ENCODE measurements around the gene RPA1. TPM values are rescaled to one million over a fixed set of nuclear protein-coding genes. Genes with fewer than 3 reads are reported as not detected.

Gene RPA1
- total RNA-seq, 1 experiment from 2014 or later = 201 TPM

DNA sequence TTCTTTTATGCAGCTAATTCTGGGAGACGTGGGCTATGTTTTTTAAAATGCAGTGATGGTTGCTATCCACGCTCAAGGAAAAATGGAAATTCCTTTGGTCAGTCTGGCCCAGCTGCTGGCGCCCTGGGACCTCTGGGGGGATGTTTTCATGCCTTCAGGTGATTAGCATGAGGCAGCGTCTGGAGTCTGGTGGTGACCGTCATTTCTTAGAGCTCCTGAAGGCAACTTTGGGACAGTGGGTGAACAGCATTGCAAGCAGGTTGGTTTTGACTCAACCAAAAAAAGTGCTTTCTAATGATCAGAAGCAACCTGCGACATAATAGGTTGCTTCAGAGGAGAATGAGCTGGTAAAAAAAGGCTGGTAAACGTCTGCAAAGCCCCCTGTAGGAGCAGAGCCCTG lies 82.3 kb downstream of the RPA1 start:
- no peak for TF ChIP-seq EZH2 (IDR thresholded peaks at IDR 0.05; ENCODE audit: low read depth)
- TF ChIP-seq, protein P1, sequence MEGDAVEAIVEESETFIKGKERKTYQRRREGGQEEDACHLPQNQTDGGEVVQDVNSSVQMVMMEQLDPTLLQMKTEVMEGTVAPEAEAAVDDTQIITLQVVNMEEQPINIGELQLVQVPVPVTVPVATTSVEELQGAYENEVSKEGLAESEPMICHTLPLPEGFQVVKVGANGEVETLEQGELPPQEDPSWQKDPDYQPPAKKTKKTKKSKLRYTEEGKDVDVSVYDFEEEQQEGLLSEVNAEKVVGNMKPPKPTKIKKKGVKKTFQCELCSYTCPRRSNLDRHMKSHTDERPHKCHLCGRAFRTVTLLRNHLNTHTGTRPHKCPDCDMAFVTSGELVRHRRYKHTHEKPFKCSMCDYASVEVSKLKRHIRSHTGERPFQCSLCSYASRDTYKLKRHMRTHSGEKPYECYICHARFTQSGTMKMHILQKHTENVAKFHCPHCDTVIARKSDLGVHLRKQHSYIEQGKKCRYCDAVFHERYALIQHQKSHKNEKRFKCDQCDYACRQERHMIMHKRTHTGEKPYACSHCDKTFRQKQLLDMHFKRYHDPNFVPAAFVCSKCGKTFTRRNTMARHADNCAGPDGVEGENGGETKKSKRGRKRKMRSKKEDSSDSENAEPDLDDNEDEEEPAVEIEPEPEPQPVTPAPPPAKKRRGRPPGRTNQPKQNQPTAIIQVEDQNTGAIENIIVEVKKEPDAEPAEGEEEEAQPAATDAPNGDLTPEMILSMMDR (conservative IDR thresholded peaks at IDR 0.05) = no peak
- BruUV-seq (replicated peaks) = no TSS peak
- intact Hi-C loops (cut with micrococcal nuclease; ENCODE audit: unreplicated experiment) = no loop called here
- H3K36me3 ChIP-seq (ENCODE audit: low read depth) = no peaks in the 10 kb centered on the region
- CTCF ChIA-PET = interaction anchor here (0.5 kb wide), 1 partner anchor 11 kb away, joined by 3 read pairs; no protein-coding TSS in a partner anchor
- no peaks in the 10 kb centered on the region for H3K9me2 ChIP-seq (ENCODE audit: insufficient read depth)
- no peaks in the 10 kb centered on the region; the same call in 1 of the 2 replicates for H3K27me3 ChIP-seq (ENCODE audit: insufficient read depth, low read depth)
- no peak overlapping the region for H3K4me2 ChIP-seq
- H3K4me3 ChIP-seq = no peak overlapping the region
- no peak overlapping the region for H2AFZ ChIP-seq
- POLR2A ChIA-PET (ENCODE audit: unreplicated experiment) = no interaction called here
- H3K27ac ChIP-seq = no peak overlapping the region
- no peak for DNase-seq
- no peaks in the 10 kb centered on the region for H3K9me3 ChIP-seq (ENCODE audit: insufficient read depth, low read depth)
- H3K79me2 ChIP-seq (ENCODE audit: low read depth) = no peaks in the 10 kb centered on the region
- H3F3A ChIP-seq (ENCODE audit: insufficient read depth, low read depth) = no peaks in the 10 kb centered on the region; the same call in none of the 2 replicates
- H4K20me1 ChIP-seq (ENCODE audit: insufficient read depth) = no peaks in the 10 kb centered on the region
- peaks cover 12% of the 10 kb centered on the region; the same call in 1 of the 2 replicates for H3K4me1 ChIP-seq (replicated peaks; ENCODE audit: insufficient read depth)

GRCh38 chr17:1913702-1914101 lies 83.9 kb downstream of the RPA1 start:
- H2AFZ ChIP-seq = no peak overlapping the region
- ChIA-PET POLR2A (ENCODE audit: unreplicated experiment) (no interaction called here), CTCF (no interaction called here)
- BruUV-seq (replicated peaks) = no TSS peak
- H3K79me2 ChIP-seq (ENCODE audit: low read depth) = no peaks in the 10 kb centered on the region
- no peaks in the 10 kb centered on the region for H3K36me3 ChIP-seq (ENCODE audit: low read depth)
- no peaks in the 10 kb centered on the region for H3K9me2 ChIP-seq (ENCODE audit: insufficient read depth)
- H3K27ac ChIP-seq = no peak overlapping the region
- intact Hi-C loops (cut with micrococcal nuclease; ENCODE audit: unreplicated experiment) = no loop called here
- TF ChIP-seq, protein P1 (conservative IDR thresholded peaks at IDR 0.05) = no peak
- TF ChIP-seq EZH2 (IDR thresholded peaks at IDR 0.05; ENCODE audit: low read depth) = no peak
- no peak for DNase-seq
- no peaks in the 10 kb centered on the region for H4K20me1 ChIP-seq (ENCODE audit: insufficient read depth)
- no peaks in the 10 kb centered on the region; the same call in none of the 2 replicates for H3F3A ChIP-seq (ENCODE audit: insufficient read depth, low read depth)
- peaks cover 12% of the 10 kb centered on the region; the same call in 1 of the 2 replicates for H3K4me1 ChIP-seq (replicated peaks; ENCODE audit: insufficient read depth)
- no peaks in the 10 kb centered on the region for H3K9me3 ChIP-seq (ENCODE audit: insufficient read depth, low read depth)
- H3K4me2 ChIP-seq = no peak overlapping the region
- H3K4me3 ChIP-seq = no peak overlapping the region
- H3K27me3 ChIP-seq (ENCODE audit: insufficient read depth, low read depth) = no peaks in the 10 kb centered on the region; the same call in 1 of the 2 replicates

GRCh38 chr17:1914661-1915083 lies 84.9 kb downstream of the RPA1 start:
- no peak for TF ChIP-seq EZH2 (IDR thresholded peaks at IDR 0.05; ENCODE audit: low read depth)
- TF ChIP-seq, protein P1 (conservative IDR thresholded peaks at IDR 0.05) = no peak
- intact Hi-C loops (cut with micrococcal nuclease; ENCODE audit: unreplicated experiment) = no loop called here
- no peaks in the 10 kb centered on the region for H3K9me3 ChIP-seq (ENCODE audit: insufficient read depth, low read depth)
- no peak overlapping the region for H3K4me3 ChIP-seq
- H3F3A ChIP-seq (ENCODE audit: insufficient read depth, low read depth) = no peaks in the 10 kb centered on the region; the same call in 1 of the 2 replicates
- H3K36me3 ChIP-seq (ENCODE audit: low read depth) = no peaks in the 10 kb centered on the region
- no peak overlapping the region for H3K27ac ChIP-seq
- H3K79me2 ChIP-seq (ENCODE audit: low read depth) = no peaks in the 10 kb centered on the region
- H3K4me2 ChIP-seq = no peak overlapping the region
- H2AFZ ChIP-seq = no peak overlapping the region
- no peak for DNase-seq
- no peaks in the 10 kb centered on the region for H4K20me1 ChIP-seq (ENCODE audit: insufficient read depth)
- peaks cover 5% of the 10 kb centered on the region; the same call in 1 of the 2 replicates for H3K4me1 ChIP-seq (replicated peaks; ENCODE audit: insufficient read depth)
- ChIA-PET POLR2A (ENCODE audit: unreplicated experiment) (no interaction called here), CTCF (interaction anchor here (0.6 kb wide), 2 partner anchors 115 to 273 kb away, joined by 3 read pairs; no protein-coding TSS in a partner anchor)
- H3K27me3 ChIP-seq (ENCODE audit: insufficient read depth, low read depth) = no peaks in the 10 kb centered on the region; the same call in 1 of the 2 replicates
- no peaks in the 10 kb centered on the region for H3K9me2 ChIP-seq (ENCODE audit: insufficient read depth)
- BruUV-seq (replicated peaks) = no TSS peak

Measured in PC-9 (cell line).